Spleen (tissue), 11 donors: ENCODE data around the gene MGAT4D. TPM values are rescaled to one million over a fixed set of nuclear protein-coding genes. Genes with fewer than 3 reads are reported as not detected.

Experiments
- DNase-seq: peaks from one replicate; pipeline ENCODE4 v3.0.0-alpha.2; 2020
- H3K27ac ChIP-seq, 8 donors: fragments of 200-600 bp; sonication (generic) in 7 of 8; 1 replicate in 4 of 8; 2 replicates in 4 of 8; pipeline versions ENCODE4 v1.5.0 to v1.8.0; 2016 to 2021; ENCODE audit warnings: inconsistent platforms in 4 of 8, mild to moderate bottlenecking in 4 of 8, moderate library complexity in 1 of 8
- H3K27me3 ChIP-seq, 7 donors: fragments of 200-600 bp; sonication (generic) in 6 of 7; replicated peaks in 1 of 7; 1 replicate in 4 of 7; 2 replicates in 3 of 7; pipeline versions ENCODE4 v1.5.0 to v1.8.0; 2016 to 2021; ENCODE audit warnings: inconsistent platforms in 3 of 7, mild to moderate bottlenecking in 1 of 7
- H3K36me3 ChIP-seq, 6 donors: fragments of 200-600 bp; sonication (generic) in 5 of 6; 1 replicate in 4 of 6; 2 replicates in 2 of 6; pipeline versions ENCODE4 v1.5.0 to v1.8.0; 2016 to 2021; ENCODE audit warnings: inconsistent platforms in 2 of 6
- H3K4me1 ChIP-seq, 6 donors: fragments of 200-600 bp; sonication (generic) in 5 of 6; 1 replicate in 3 of 6; 2 replicates in 3 of 6; pipeline versions ENCODE4 v1.5.0 to v1.8.0; 2016 to 2021; ENCODE audit warnings: inconsistent platforms in 3 of 6
- H3K4me3 ChIP-seq, 8 donors: fragments of 200-600 bp; sonication (generic) in 7 of 8; 1 replicate in 4 of 8; 2 replicates in 4 of 8; pipeline versions ENCODE4 v1.5.0 to v1.8.0; 2016 to 2021; ENCODE audit warnings: inconsistent platforms in 4 of 8, mild to moderate bottlenecking in 4 of 8, moderate library complexity in 2 of 8
- H3K9me3 ChIP-seq, 8 donors: fragments of 200-600 bp; sonication (generic) in 7 of 8; 1 replicate in 4 of 8; 2 replicates in 4 of 8; pipeline versions ENCODE4 v1.5.0 to v1.8.0; 2016 to 2021; ENCODE audit warnings: inconsistent platforms in 4 of 8
- POLR2A ChIP-seq, 3 donors: fragments of 450-650 bp; IDR thresholded peaks; one replicate each; pipeline ENCODE4 v1.5.1; 2017; ENCODE audit warnings: antibody characterized with exemption in 3 of 3, mild to moderate bottlenecking in 1 of 3
- POLR2AphosphoS5 ChIP-seq, 3 donors: sonication (generic); formaldehyde crosslinking; IDR thresholded peaks; one replicate each; pipeline ENCODE4 v1.5.1; 2017; ENCODE audit warnings: antibody characterized with exemption in 3 of 3
- WGBS, 5 donors: extraction: QIAGEN DNeasy Blood & Tissue Kit in 3 of 5; methylation state at CpG; one replicate each; pipeline versions ENCODE4 v1.1.5 to v1.1.7; 2013 to 2018; 5-methylcytosine and 5-hydroxymethylcytosine counted together
- intact Hi-C: fragments of 100-400 bp; cut with DNase I; formaldehyde crosslinking; loops from one replicate; pipeline ENCODE4 v1.15.0; 2023; ENCODE audit warnings: low total_unique reads
- polyA plus RNA-seq, 3 donors: library from polyadenylated mRNA; stranded (reverse); fragments of 200-250 nt; gene quantifications; one replicate each; pipeline ENCODE4 v1.2.1, GENCODE V29; 2013
- total RNA-seq, 7 donors: library from RNA; depleted of rRNA in 3 of 7; stranded (reverse); fragments of >200 nt in 3 of 7; fragmentation: NEBNext Ultra II Directional in 4 of 7; extraction: Animal tissue kit (Norgen Biotek cat#: 25700) in 4 of 7; gene quantifications; one replicate each; pipeline versions ENCODE4 v1.1.0 to v1.2.1, GENCODE V29; 2016 to 2021
- TF ChIP-seq, protein P1 (sequence below), 11 experiments: fragments of 200-600 bp in 7 of 11; fragments of 450-650 bp in 4 of 11; sonication (generic) in 4 of 11; IDR thresholded peaks in 8 of 11; conservative IDR thresholded peaks in 3 of 11; 1 replicate in 7 of 11; 2 replicates in 4 of 11; pipeline versions ENCODE4 v1.4.0 to v1.8.0; 2016 to 2021; ENCODE audit warnings: antibody characterized with exemption in 11 of 11, inconsistent platforms in 4 of 11, mild to moderate bottlenecking in 1 of 11
- donor health status: healthy with polysubstance abuse.
- donor health status: DM: no; HTN: no; CAD: no; lungs with moderate emphysema.
- donor health status: DM: no; HTN: no; CAD: no.
- donor health status: Bipolar disorder and iron deficiency.
- donor health status: healthy.
- donor health status: DM: no; HTN: no; CAD: no.
- donor health status: DM: yes; HTN: yes; CAD: no.

MGAT4D gene
- total and polyA plus RNA-seq, 10 donors: not detected

DNA sequence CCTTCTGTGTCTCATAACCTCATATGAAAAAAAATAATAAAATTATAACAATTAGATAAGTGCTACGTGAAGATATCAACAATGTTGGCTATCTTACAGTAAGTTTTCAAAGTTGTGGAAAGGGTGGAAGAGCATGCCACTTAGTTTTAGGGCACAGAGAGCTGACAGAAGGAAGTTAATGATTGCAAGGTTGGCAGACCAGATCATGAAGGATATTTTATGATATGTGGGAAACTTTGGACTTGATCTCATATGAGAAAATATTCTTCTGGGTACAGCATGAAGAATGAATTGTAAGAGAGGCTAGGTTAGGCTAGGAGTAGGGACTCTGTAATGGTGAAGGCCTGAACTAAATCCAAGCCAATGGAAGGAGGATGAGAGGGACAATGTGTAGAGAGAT lies 34.5 kb downstream of the MGAT4D start:
- Histone ChIP-seq H3K27ac (no peak overlapping the region), H3K4me3 (no peak overlapping the region)
- WGBS, 5 donors: 55 to 86% (median 69%) methylated on average over 1 of the region's 1 CpG

DNA sequence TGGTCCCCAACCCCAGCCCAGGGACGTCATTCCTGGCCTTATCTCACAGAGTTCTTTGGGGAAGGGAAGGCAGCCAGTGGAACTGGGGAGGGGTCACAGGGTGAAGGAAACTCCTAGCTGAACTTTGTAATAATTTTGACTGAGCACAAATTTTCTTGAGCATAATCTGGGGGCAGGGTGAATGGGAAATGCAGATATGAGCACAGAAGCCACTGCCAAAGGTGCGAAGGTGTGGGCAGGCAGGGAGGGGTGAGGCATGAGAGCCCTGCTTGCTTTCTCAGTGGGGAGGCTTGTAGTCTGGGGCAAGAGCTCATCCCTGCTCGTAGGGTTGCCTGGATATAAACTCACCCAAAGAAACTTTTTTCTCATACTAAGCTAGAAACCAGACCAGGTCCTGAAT lies 34.9 kb downstream of the MGAT4D start:
- Histone ChIP-seq H3K27me3 (peaks cover 0 to 5% (median 0%) of the 10 kb centered on the region in 7 donors), H3K4me3 (no peak overlapping the region), H3K4me1 (no peaks in the 10 kb centered on the region), H3K9me3 (no peaks in the 10 kb centered on the region), H3K36me3 (no peaks in the 10 kb centered on the region), H3K27ac (no peak overlapping the region)
- 66 to 86% (median 72%) methylated on average over 3 of the region's 3 CpGs for WGBS, 5 donors
- DNase-seq: no peak
- intact Hi-C loops: no loop called here
- TF ChIP-seq POLR2A (IDR thresholded peaks at IDR 0.05) (no peak), POLR2AphosphoS5 (IDR thresholded peaks at IDR 0.05) (no peak)
- TF ChIP-seq, protein P1, sequence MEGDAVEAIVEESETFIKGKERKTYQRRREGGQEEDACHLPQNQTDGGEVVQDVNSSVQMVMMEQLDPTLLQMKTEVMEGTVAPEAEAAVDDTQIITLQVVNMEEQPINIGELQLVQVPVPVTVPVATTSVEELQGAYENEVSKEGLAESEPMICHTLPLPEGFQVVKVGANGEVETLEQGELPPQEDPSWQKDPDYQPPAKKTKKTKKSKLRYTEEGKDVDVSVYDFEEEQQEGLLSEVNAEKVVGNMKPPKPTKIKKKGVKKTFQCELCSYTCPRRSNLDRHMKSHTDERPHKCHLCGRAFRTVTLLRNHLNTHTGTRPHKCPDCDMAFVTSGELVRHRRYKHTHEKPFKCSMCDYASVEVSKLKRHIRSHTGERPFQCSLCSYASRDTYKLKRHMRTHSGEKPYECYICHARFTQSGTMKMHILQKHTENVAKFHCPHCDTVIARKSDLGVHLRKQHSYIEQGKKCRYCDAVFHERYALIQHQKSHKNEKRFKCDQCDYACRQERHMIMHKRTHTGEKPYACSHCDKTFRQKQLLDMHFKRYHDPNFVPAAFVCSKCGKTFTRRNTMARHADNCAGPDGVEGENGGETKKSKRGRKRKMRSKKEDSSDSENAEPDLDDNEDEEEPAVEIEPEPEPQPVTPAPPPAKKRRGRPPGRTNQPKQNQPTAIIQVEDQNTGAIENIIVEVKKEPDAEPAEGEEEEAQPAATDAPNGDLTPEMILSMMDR (IDR thresholded peaks at IDR 0.05 in 8 of 11, conservative IDR thresholded peaks at IDR 0.05 in 3 of 11): no peak

More for the DNA sequence above, 34.5 kb downstream of the MGAT4D start:
- Histone ChIP-seq H3K9me3 (no peaks in the 10 kb centered on the region), H3K4me1 (no peaks in the 10 kb centered on the region), H3K36me3 (no peaks in the 10 kb centered on the region), H3K27me3 (peaks cover 0 to 5% (median 0%) of the 10 kb centered on the region in 7 donors)
- intact Hi-C loops: no loop called here
- no peak for TF ChIP-seq POLR2A (IDR thresholded peaks at IDR 0.05)
- TF ChIP-seq, protein P1 (IDR thresholded peaks at IDR 0.05 in 8 of 11, conservative IDR thresholded peaks at IDR 0.05 in 3 of 11): no peak
- TF ChIP-seq POLR2AphosphoS5 (IDR thresholded peaks at IDR 0.05): no peak
- DNase-seq: no peak

DNA sequence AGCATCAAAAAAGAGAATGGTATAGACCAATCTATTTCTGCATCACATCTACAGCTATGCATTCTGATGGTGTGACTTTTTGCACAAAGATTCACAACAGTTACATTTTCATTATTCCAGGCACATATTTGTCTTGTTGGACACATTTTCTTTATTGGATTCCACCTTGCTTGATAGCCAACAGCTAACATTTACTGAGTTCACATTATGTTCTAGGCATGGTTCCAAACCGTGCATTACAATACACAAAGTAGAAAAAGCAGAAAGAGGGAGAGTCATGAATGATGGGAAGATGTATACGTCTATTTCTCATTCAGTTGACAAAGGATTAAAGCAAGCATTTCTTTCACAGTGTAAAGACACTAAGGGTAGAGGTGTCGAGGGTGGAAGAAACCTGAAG lies 47.7 kb downstream of the MGAT4D start:
- no peak for DNase-seq
- 74 to 88% (median 87%) methylated on average over 3 of the region's 3 CpGs for WGBS, 5 donors
- Histone ChIP-seq H3K36me3 (no peaks in the 10 kb centered on the region), H3K27me3 (peaks cover 0 to 11% (median 0%) of the 10 kb centered on the region in 7 donors), H3K4me1 (no peaks in the 10 kb centered on the region), H3K9me3 (no peaks in the 10 kb centered on the region), H3K4me3 (no peak overlapping the region), H3K27ac (no peak overlapping the region)
- intact Hi-C loops: no loop called here
- TF ChIP-seq POLR2A (IDR thresholded peaks at IDR 0.05) (no peak), POLR2AphosphoS5 (IDR thresholded peaks at IDR 0.05) (no peak)
- TF ChIP-seq, protein P1 (IDR thresholded peaks at IDR 0.05 in 8 of 11, conservative IDR thresholded peaks at IDR 0.05 in 3 of 11): no peak

DNA sequence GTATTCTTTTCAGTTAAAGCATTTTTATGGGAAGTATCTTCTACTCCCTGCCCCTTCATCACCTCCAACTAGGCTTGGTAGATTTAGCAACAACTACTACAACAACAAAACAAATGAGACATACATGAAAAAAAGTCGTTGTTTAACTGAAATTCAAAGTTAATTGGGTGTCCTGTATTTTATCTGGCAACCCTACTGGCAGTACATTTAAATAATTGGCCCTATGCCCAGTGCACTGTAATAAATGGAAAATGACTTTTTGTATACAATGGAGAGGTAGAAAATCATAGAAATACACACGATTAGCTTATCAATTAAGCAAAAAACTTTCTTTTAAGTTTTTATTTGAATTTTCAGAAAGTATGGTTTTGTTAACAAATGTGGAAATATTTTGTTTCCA lies 49.3 kb downstream of the MGAT4D start:
- H3K9me3 ChIP-seq: no peaks in the 10 kb centered on the region
- 57 to 70% (median 63%) methylated on average over 2 of the region's 2 CpGs for WGBS, 5 donors
- no peak overlapping the region for H3K27ac ChIP-seq
- peaks cover 0 to 11% (median 0%) of the 10 kb centered on the region in 7 donors for H3K27me3 ChIP-seq
- TF ChIP-seq, protein P1 (IDR thresholded peaks at IDR 0.05 in 8 of 11, conservative IDR thresholded peaks at IDR 0.05 in 3 of 11): no peak
- no peak for TF ChIP-seq POLR2A (IDR thresholded peaks at IDR 0.05)
- TF ChIP-seq POLR2AphosphoS5 (IDR thresholded peaks at IDR 0.05): no peak
- DNase-seq: no peak
- intact Hi-C loops: no loop called here
- no peaks in the 10 kb centered on the region for H3K4me1 ChIP-seq
- no peaks in the 10 kb centered on the region for H3K36me3 ChIP-seq
- H3K4me3 ChIP-seq: no peak overlapping the region
